Esophagus (tissue), 2 donors: ENCODE measurements around the gene GGACT. TPM values are rescaled to one million over a fixed set of nuclear protein-coding genes. Genes with fewer than 3 reads are reported as not detected.

Experiments
- H3K27ac ChIP-seq, 2 donors: one replicate each; pipeline ENCODE4 v1.5.1; 2013; ENCODE audit warnings: low read depth in 2 of 2, mild to moderate bottlenecking in 2 of 2, inconsistent platforms in 1 of 2, low read length in 1 of 2, moderate library complexity in 1 of 2
- H3K27me3 ChIP-seq, 2 donors: one replicate each; pipeline ENCODE4 v1.6.1; 2013; ENCODE audit warnings: low read length in 2 of 2, control low read depth in 1 of 2, mild to moderate bottlenecking in 1 of 2; ENCODE audit not compliant: insufficient read depth in 2 of 2, control insufficient read depth in 1 of 2
- H3K36me3 ChIP-seq, 2 donors: one replicate each; pipeline ENCODE4 v1.6.1; 2013; ENCODE audit warnings: low read length in 1 of 2; ENCODE audit not compliant: control insufficient read depth in 2 of 2, insufficient read depth in 2 of 2
- H3K4me1 ChIP-seq, 2 donors: one replicate each; pipeline ENCODE4 v1.6.1; 2013; ENCODE audit warnings: low read length in 1 of 2; ENCODE audit not compliant: control insufficient read depth in 2 of 2, insufficient read depth in 2 of 2
- H3K4me3 ChIP-seq, 2 donors: one replicate each; pipeline ENCODE4 v1.5.1; 2013; ENCODE audit warnings: low read length in 2 of 2, mild to moderate bottlenecking in 2 of 2, low read depth in 1 of 2, moderate library complexity in 1 of 2
- H3K9me3 ChIP-seq, 2 donors: one replicate each; pipeline ENCODE4 v1.6.1; 2013; ENCODE audit warnings: mild to moderate bottlenecking in 2 of 2, low read depth in 1 of 2, low read length in 1 of 2, moderate library complexity in 1 of 2; ENCODE audit not compliant: control insufficient read depth in 2 of 2, insufficient read depth in 1 of 2
- WGBS, 2 donors: extraction: QIAGEN DNeasy Blood & Tissue Kit; methylation state at CpG; one replicate each; pipeline ENCODE4 v1.1.7; 2013; 5-methylcytosine and 5-hydroxymethylcytosine counted together
- polyA plus RNA-seq, 2 donors: library from polyadenylated mRNA; stranded (reverse); fragments of 200-250 nt; gene quantifications; one replicate each; pipeline ENCODE4 v1.2.3, GENCODE V29; 2013
- donor health status: healthy with polysubstance abuse.
- donor health status: Bipolar disorder and iron deficiency.

Gene GGACT
- polyA plus RNA-seq, 2 donors: 0.81 to 1.3 TPM

DNA sequence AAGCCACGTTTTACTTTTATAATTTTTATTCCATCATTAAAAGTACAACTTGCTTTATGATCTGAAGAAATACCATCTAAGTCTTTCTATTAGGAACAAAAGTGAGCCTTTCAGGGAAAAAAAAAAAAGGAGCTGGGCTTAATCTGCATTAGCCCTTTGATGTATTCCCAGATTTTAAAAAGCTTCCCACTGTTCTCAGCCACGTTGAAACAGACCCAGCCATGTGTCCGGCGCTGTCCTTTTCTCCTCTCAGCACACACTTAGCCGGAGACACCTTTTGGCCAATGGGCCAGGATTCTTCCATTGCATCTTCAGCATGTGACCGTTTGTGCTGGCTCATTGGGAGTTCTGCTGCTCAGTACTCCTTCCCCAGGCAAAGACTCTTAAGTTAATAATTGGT is 105.5 kb downstream of the GGACT start:
- peaks cover 0 to 3% of the 10 kb centered on the region in 2 donors for H3K9me3 ChIP-seq
- H3K4me1 ChIP-seq: peaks cover 4% of the 10 kb centered on the region in 2 donors
- no peak overlapping the region for H3K27ac ChIP-seq
- no peaks in the 10 kb centered on the region for H3K27me3 ChIP-seq
- 83 to 87% methylated on average over 6 of the region's 6 CpGs for WGBS, 2 donors
- no peaks in the 10 kb centered on the region for H3K36me3 ChIP-seq
- H3K4me3 ChIP-seq: no peak overlapping the region

DNA sequence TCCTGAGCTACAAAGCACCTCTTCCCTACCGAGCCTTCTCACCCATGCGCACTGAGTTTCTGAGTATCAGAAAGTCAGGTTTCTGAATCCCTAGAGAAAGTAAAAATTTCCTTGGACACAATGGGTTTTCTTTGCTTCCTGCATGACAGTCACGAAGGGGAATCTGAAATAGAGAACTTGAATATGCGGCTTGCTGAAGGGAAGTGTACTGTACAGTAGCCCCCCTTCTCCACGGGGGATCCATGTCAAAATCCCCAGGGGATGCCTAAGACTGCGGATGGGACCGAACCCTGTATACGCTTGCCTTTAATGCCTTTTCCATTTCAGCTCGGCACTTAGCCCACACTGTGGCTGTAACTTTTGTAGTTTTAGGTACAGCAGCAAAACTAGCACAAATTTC is 107.9 kb downstream of the GGACT start:
- 91% methylated on average over 9 of the region's 9 CpGs for WGBS, 2 donors
- H3K9me3 ChIP-seq: peaks cover 0 to 3% of the 10 kb centered on the region in 2 donors
- H3K27me3 ChIP-seq: no peaks in the 10 kb centered on the region
- H3K4me3 ChIP-seq: no peak overlapping the region
- H3K4me1 ChIP-seq: peaks cover 4% of the 10 kb centered on the region in 2 donors
- H3K36me3 ChIP-seq: no peaks in the 10 kb centered on the region
- no peak overlapping the region for H3K27ac ChIP-seq

Other genes starting within 250 kb of the GGACT start
- gene TMTC4, start 86.0 kb upstream of the GGACT start, polyA plus RNA-seq: 1 to 10 TPM; 4.4 to 5.5 TPM